ENCODE data around the gene SDCCAG8.

Gene SDCCAG8

DNA sequence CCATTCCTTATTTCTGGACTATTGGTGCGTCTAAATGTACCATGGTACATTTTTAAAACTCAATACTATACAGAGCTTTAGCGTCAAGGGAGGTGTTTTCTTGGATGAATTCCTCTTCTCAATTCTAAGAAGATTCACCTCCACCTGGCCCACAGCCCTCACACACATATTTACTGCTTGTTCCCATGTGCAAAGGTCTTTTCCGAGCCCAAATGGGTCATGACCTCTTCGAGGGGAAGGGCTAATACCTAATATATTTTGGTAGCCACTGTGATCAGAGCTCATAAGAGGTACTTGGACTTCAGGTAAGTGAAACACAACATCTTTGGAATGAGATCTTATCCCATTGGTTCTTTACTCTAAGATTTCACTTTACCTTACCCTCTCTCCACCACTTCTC, 205.9 kb downstream of the SDCCAG8 start:
- DNase-seq (ENCODE audit: low spot score) = no peak

DNA sequence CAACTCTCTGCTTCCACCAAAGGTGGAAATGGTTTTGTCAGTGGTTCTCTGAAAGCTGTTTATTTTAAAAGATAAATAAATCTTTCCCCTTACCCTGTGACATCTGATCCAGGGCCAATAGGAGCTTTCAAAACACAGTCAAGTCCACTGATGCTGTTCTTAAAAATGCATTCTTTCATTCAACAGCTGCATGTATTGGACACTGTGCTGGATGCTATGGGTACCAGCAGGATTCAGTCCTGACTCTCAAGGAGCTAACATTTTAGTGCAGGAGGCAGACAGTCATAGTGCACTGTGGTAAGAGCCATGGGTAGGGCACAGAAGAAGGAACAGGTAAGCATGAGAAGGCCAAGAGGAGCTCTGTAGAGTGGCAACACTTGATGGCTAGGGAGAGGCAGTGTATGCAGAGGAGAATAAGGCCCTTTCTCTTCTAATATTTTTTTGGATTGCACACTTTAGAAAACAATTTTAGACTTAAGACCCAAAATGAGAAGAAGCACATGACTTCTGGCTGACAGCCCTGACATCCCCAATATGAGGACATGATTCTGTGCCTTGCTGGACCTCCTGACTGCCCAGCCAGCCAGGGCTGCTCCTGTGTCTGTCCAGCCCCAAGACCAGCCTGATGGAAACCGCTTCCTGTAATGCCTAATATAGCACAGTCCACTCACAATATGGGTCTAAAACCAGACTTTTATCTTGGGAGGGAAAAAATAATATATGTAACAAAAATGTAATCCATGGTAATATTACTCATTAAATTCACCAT, 207.3 kb downstream of the SDCCAG8 start:
- DNase-seq (ENCODE audit: low spot score) = no peak

DNA sequence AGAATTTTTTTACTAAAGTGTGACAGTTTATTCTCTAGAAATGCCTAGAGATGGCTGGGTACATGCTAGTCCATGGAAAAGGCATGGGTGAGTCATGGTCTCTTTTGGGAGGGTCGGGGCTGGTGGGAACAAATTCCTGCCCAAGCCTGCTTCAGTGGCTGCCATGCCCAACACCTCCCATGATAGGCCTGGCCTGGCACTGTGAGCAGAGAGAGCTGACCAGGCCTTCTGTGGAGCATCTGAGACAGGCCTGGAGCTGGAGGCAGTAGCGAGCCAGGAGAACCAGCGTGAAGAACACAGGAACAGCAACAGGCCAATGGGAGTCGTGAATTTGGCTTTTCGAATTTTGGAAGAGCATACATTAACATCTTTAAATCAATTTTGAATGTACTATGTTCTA, 209.2 kb downstream of the SDCCAG8 start:
- DNase-seq (ENCODE audit: low spot score) = no peak

DNA sequence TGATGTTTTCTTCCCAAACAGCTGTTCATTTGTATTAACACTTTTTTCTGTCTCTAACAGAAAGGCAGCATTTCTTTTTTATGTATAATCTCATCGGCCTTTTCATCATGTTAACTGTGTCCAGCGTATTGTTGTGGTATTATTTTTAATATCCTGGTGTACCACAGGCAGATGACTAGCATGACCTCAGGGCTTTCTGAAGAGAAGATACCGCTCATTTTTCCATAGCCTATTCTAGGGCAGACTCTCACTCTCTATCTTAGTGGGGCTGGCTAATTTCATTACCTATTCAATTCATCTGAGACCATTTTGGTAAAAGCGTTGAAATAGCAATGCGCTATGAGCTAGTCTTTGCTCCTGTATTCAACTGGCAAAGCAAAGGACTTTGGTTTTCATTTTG, 209.9 kb downstream of the SDCCAG8 start:
- DNase-seq (ENCODE audit: low spot score) = no peak

DNA sequence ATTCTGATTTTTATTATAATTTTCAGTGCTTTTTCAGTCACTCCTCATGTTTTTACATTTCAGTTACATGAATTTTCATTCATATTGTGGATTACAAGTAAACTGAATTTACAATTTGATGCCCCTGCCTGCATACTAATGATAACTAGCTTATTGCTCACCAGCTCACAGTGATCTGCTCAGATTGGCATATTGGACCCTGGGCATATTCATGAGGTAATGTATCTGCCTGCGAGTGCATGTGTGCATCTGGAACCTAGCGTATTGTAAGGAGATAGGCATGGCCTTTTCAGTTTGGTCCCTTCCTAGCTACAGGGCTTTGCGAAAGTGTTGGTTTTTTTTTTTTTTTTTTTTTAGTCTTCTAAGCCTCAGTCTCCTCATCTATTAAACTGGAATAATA, 213.7 kb downstream of the SDCCAG8 start:
- no peak for DNase-seq (ENCODE audit: low spot score)

DNA sequence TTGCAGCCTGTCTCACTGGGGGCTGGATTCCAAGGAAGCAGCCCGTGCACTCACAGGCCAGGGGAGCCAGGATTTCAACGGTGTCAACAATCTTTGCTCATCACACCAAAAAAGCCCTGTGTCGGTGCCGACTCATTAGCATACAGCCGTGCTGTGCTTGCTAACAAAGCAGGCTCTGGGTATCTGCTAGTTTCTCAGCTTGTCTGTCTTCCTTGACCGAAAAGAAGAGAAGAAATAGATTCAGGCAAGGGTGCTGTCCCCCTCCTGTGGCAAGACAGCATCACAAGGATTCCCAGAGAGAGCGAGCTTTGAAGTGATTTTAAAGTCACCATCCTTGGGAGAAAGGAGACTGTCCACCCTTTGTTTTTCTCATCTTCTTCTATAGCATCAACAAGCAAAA, 214.7 kb downstream of the SDCCAG8 start:
- no peak for DNase-seq (ENCODE audit: low spot score)

DNA sequence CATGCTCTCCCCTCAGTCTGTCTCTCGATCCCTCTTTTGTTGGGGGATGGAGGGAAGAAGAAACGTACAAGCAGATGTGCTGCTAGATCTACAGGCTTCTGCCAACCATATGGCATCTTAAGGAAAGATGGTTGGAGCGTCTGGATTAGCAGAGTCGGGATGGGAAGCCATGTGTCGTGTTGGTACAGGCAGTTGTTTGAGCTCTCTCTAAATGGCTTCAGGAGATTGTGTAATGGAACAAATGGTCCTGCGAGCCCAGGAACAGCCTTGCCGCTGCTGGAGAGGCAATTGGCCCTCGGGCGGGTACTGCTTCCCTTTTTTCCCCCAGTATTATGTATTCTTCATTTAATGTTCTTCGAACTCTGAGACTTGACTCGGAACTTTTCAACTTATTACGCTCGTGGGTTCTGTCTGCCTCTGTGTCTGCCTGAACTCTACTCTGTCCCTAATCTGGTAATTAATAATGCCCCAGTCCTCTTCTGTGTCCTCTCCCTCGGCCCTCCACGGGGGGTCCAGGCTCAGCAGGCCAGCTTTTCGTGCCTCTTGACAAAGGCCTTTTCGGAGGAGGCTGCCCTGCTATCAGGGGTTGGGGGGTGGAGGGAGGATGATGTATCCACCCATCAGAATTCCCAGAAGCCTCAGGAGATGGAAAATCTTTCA, 215.3 kb downstream of the SDCCAG8 start:
- DNase-seq (ENCODE audit: low spot score) = no peak

DNA sequence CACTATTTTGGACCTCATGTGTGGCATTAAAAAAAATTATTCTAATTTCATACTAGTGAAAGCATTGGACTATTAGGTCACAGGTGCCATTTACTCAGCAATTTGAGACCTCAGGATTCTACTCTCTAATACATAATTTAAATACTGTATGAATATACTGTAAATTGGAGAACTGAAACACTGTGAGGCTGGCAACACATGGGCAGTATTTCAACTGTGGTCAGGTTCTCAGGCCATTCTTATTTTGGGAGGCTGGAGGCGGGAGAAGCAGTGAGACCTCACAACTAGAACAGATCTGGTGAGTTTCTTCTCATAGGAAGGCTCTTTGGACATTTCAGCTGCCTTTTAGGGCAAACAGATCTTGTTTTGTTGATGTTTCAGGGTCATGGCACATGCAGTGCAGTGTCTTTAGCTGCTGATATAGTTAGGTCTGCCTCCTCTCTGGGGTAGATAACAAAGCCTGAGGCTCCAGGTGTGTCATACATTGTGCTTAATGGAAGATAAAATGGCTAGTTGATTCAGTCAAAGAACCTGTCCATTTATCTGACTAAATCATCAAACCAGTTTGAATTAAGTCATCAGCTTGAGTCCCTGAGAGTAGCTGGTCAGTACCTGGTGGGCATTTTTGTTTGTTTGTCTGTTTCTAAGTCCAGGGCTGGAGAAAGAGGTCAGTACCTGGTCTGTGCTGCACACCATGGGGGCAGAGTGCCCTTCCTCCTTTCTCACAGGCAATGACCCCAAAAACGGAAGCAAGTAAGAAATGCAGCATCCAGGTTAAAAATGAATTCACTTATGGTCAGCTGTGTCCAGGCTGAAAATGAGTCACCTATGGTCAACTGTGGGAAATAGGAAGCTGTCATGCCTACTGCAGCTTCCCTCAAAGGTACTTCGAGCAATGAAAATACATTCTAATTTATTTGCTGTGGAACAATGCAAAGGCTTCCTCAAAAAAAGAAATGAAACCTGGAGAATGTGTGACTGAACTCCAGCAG, 216.2 kb downstream of the SDCCAG8 start:
- DNase-seq (ENCODE audit: low spot score) = no peak

DNA sequence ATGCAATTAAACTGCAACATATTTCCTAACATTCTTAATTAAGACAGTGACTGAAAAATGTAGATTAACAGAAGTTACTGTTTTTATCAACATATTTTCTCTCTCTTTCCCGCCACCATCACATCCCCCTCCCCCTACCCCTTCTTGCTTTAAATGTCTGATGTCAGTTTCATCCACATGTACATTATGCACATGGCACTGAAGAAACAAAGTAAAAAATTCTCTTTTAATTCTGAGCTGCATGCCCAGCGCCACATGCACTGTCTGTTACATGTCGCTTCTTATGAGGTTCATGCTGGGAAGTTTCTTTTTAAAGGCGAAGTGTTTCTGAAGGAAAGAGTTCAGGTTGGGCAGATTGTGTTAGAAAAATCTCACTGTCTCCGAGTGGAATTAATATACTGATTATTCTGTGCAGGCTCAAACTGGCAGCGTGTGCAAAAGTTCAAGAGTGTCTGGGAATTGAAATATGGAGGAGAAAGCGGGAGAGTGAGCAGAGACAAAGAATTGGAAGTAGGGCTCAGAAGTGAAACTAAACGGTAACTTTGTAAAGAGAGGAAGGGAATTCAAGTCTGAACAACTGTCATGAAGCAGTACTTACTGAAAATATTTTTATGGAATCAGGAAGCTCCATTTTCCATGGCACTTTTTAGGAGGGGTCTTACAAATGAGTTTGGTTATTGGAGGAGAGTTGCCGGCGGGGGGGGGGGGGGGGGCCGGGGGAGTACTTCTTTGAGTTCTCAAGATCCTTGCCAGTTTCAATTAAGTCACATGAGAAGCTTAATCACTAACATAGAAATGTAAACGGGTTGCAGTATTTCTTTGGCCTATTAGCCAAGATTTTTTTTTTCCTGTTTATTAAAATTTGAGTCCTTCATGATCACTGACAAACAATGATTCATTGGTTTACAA, 217.6 kb downstream of the SDCCAG8 start:
- DNase-seq (ENCODE audit: low spot score) = no peak

DNA sequence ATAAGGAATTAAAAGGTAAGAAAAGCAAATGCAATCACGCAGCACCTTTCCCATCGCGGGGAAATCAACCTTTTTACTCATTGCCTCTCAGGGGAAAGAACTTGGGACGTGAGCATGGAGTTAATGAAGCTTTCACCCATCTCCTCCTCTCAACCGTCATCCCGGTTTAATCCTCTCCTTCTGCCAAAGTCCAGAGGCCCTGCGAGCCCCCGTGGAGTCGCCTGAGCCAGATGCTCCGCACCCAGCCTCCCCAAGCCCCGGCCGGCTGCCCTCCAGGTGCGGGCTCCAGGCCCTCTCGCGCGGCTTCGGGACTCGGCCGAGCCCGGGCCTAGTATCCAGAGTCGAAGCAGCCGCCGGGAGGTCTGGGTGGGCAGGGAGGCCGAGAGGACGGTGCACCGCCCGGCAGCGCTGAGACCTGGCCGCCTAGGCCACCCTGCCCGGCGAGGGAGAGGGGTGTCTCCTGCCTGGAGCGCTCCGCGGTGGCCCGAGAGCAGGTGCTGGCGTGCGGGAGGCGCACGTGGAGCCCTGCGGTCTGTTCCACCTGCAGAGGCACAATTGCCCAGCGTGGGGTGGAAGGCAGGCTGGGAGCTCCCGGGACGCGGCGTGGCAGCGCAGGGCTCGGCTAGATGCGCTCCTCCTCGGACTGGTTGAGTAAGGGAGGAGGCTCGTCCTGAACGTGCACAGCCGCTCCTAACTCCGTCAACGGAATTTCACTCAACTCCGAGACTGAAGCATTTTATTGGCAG, 218.5 kb downstream of the SDCCAG8 start:
- no peak for DNase-seq (ENCODE audit: low spot score)

DNA sequence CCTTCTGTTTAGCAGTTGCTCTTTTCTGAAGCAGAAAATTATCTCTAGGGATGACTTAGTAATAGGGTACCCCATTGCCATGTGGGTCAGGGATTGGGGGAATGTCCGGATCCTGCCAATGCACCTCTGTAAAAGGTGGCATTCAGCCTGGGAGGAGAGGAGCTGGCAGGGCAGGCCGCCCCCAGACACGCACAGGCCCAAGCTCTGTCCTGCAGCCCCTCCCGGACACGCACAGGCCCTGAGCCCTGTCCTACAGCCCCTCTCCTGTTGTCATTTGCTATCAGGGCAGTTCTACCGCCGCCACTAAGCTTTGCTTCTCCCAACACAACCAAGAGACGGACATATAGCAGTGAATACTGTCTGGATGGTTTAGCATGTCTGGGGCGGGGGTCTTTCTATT, 219.1 kb downstream of the SDCCAG8 start:
- DNase-seq (ENCODE audit: low spot score) = no peak

DNA sequence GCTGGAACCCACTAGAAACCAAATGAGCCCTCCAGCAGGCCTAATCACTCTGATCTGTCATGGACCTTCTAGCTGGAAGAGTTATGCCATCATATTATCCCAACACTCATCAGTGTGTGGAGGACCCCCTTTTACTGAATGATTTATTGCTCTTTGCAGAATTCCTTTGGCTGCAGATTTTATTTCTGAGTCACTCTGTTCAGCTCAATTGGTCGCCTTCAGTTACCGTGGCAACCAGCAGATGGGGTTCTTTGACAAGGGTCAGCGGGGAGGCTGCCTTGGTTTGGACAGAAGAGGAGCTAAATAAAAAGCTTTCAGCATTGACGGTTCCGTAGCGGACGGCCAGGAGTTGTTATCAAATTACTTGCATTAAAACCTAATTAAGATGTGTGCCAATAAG, 220.1 kb downstream of the SDCCAG8 start:
- DNase-seq (ENCODE audit: low spot score) = no peak

DNA sequence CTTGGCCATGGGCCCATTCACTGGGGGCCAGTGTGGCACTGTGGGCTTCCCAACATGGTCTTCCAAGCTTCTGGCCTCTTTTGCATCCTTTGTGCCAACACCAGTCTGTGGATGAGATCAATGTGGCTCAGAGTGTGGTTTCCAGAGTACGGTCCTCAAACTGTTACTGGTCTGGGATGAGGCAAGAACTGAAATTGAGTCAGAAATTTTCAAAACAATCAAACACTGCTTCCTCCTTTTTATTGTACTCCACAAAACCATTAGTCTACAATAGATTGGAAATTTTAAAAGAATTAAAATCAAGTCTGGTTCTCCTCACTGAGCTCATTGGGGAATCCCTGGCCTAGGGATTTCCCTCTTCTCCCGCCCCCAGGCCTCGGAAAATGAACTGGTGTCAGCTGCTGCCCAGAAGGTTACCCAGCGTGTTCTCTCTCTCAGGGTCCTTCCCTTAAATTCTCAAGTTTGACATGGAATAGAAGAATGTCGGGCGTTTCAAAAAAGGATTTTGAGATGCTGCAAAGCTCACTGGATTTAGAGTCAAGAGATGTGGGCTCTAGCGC, 222.0 kb downstream of the SDCCAG8 start:
- DNase-seq (ENCODE audit: low spot score) = no peak

DNA sequence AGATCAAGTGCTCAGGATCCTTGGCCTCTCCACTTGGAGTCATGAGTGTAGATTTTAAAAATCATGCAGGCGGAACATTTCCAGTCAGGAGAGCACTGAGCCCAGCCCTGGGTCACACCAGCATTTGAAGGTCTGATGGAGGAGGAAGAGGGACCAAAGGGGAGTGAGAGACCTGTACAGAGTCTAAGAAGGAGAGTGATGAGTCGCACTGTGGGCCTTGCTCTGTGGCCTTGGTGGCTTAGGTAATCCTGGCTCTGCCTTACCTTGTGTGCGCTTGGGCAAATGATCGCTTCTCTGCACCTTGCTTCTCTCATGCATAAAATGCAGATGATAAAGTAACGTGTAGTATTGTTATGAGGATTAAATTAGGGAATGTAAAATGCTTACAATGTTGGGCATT, 225.3 kb downstream of the SDCCAG8 start:
- DNase-seq (ENCODE audit: low spot score) = no peak

DNA sequence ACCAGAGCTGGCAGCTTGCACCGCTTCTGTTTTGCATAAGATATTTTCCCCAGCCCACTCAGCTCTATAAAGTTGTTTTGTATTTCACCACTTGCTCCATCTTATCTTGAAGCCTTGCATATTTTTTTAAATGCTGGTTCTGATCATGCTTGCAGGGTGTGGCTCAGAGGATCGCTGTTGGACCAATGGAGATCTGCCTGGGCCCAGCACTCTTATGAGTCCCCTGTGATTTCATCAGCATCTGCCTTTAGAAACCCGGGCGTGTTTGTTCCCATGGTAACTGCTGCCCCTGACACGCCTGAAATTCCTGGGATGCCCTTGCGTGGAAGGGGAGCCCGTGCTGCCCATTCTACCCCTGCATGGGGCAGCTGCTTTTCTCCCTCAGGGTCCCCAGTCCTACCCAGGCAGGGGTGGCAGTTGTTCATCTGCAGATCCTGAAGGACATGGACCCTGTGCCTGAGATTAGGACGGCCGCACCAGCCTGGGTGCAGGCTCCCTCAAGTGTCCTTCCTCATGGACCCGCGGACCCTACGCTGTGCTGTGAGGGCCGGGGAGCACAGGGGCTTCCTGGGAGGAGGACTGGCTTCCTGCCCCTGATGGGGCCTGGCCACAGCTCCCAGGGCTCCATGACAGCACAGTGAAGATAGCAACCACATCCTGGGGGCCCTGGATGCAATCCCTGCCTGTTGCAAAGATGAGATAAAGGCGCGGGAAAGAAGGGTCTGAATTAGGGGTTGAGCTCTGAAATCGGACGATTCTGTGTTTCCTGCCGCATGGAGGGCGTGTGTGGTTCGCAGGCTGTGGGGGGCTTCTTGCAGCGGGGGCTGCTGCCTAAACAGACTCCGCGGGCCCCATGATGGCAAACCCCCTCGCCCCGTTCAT, 226.5 kb downstream of the SDCCAG8 start:
- DNase-seq (ENCODE audit: low spot score) = no peak

DNA sequence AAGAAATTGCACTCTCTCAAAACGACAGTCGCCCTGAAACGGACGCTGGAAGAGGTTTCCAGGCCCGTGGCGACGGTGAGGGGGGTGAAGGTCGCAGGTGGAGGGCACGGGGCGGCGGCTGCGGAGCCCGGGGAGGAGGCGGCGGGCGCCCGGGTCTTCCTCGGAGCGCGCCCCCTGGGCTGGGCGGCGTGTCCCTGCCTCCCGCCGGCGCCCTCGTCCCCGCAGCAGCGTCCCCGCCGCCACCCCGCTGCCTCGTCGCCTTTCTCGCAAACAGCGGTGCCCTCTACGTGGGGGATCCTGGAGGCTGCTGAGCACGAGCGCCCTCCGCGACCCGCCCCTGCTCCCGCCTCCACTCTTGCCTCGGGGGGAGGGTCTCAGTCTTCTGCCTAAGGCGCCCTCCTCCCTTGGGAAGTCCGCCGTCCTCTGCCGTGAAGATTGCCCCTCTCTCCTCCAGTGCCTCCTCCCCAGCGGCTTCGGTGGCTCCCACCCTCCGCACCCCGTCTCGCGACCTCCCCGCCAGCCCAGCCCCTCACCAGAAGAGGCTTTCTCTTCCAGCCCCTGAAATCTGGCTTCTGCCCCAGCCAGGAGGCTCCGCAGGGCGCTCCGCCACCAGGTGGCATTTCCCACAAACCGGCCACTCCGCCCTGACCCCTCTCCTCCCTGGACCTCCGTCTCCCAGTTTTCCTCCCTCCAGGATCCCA, 227.4 kb downstream of the SDCCAG8 start:
- DNase-seq (ENCODE audit: low spot score) = no peak

DNA sequence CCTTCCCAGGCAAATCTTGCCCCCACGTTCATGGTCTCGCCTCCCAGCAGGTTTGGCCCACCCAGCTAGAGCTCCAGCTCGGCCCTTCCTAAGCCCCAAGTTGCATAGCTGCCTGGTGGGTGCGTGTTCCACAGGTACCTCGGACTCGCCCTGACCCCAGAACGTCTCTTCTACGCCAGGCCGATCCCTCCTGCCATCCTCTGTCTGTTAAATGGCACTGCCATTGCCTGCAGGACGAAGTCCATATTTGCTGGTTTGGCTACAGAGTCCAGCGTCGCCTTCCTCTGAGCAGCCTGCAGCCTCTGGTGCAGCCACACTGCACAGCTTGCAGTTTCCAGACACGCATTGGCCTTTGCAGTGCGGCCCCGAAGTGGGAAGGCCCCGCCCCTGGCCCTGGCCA, 228.1 kb downstream of the SDCCAG8 start:
- DNase-seq (ENCODE audit: low spot score) = no peak

DNA sequence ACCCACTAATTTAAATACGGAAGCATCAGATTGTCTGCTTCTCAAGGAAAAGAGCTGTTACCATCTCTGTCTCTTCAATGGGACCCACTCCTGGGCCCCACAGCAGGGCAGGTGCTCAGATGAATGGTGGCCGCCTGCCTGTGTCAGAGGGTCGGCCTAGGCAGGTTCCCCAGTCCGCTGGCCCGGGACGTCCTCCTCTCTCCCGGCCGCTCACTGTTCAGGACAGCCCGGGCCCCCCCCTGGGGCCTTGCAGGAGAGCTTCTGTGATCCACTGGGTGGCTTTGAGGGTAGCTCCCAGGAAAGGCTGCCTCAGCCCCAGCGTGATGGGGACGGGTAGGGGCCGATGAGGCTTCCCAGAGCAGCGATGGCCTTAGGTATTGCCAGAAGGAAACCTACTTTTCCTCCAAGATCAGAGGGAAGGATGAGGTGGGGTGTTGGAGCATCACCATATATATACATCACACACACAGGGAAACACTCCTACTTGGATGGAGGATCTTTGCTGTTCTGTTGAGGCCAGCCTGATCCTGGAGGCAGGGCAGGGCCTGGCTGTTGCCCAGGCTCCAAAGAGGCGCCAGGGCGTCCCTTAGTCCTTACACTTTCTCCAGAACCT, 231.3 kb downstream of the SDCCAG8 start:
- no peak for DNase-seq (ENCODE audit: low spot score)

Measured in RKO (cell line).